GM21717 (cell line): ENCODE data around the gene OBSL1.

Experiments
- ATAC-seq: cut with Tn5 transposase; IDR thresholded peaks from one replicate; pipeline ENCODE4 v1.9.1; 2021; ENCODE audit warnings: mild to moderate bottlenecking, moderate library complexity; ENCODE audit not compliant: unreplicated experiment

OBSL1 gene

DNA sequence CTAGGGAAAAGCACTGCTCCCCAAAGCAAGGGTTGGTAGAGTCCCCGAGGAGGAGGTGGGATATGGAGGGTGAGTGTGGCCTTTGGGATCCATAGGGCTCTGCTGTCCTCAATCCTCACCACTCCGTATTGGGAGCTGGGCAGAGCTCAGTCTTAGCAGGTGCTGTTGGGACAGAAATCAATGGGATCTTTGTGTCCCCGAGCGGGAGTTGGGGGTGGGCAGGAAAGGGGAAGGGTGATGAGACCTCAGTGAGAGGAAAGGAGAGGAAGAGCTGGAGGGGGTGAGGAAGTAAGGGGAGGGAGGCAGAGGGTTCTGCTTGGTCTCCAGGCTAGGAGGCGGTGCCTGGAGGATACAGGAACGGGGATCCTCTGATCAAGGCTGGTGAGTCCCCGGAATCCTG, 54.5 kb downstream of the OBSL1 start:
- ATAC-seq = no peak

DNA sequence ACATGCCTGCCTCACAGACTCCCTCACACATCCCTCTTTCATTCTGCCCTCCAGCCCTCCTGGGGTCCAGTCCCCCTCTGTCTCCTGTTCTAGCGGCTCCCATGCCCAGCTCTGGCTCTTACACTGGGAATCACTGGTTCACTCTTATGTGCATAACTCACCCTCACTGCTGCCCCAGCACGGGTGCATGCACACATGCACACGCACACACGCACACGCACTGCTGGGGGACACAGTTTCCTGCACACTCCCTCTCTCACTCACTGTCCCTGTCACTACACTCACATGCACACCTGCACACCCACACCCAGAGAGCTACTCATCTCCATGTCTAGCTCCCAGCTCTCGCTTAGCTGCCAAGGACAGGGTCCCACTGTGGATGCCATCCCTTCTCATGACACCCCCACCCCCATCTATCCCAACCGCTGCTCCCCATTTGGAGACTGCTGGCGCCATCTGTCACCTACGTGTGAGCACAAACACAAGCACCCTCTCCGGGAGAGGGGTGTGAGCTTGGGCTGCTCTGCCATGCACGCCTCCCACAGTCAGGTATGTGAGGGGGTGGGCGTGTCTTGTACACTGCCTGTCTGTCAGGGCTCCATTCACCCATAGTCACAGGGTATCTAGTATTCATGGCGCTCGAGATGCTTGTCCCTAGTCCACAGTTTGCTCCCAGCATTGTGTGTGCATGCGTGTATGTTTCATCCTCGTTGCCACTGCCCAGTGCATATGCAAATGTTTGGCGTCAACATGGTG, 55.3 kb downstream of the OBSL1 start:
- no peak for ATAC-seq

DNA sequence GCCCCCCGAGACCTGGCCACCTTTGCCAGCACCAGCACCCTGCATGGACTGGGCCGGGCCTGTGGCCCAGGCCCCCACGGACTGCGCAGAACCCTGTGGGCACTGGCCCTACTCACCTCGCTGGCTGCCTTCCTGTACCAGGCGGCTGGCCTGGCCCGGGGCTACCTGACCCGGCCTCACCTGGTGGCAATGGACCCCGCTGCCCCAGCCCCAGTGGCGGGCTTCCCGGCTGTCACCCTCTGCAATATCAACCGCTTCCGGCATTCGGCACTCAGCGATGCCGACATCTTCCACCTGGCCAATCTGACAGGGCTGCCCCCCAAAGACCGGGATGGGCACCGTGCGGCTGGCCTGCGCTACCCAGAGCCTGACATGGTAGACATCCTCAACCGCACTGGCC, 56.5 kb downstream of the OBSL1 start:
- no peak for ATAC-seq

DNA sequence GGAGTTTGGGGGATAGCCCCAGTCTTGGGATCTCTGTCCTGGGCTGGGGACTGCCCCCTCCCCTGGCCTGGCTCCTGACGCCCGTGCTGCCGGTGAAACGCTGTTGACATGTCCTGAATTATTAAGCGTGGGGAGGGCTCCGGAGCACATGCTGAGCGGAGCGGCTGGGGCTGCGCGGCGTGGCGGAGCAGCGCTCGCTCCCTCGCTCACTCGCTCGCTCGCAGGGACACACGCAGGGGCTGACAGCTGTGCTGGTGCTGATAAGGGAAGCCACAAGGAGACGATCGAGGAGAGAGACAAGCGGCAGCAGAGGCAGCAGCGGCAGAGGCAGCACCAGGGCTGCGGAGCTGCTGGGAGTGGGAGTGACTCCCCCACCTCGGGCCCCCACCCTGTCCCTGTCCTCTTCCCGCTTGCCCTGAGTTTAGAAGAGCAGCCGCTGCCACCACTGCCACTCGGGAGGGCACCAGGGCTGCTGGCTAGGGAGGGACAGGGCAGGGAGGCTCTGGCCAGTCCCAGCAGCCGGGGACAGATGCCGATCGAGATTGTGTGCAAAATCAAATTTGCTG, 57.1 kb downstream of the OBSL1 start, which contains the start of gene ASIC4:
Gene ASIC4, plus strand, starts transcription at position 287 of the 566 bp plus-strand sequence. Its CDS starts 243 bp downstream, at position 530.
- ATAC-seq = no peak

DNA sequence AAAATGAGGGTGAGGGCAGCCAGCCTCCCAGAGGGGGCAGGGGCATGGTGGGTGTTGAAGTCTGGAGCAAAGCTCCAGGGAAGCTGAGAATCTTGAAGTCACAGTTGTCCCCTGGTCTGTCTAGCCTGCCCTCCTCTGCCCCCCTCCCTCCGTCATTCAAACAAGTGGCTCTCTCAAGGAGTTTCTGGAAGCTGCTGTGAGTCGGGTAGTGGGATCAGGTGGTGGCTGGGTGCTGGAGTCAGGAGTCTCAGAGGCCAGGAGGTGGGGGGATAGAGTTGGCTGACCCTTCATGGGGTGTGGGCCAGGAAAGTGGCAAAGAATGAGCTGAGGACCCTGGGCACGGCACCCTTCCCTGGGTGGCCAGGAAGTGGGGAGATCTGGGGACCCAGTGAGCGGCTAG, 57.6 kb downstream of the OBSL1 start:
- no peak for ATAC-seq

DNA sequence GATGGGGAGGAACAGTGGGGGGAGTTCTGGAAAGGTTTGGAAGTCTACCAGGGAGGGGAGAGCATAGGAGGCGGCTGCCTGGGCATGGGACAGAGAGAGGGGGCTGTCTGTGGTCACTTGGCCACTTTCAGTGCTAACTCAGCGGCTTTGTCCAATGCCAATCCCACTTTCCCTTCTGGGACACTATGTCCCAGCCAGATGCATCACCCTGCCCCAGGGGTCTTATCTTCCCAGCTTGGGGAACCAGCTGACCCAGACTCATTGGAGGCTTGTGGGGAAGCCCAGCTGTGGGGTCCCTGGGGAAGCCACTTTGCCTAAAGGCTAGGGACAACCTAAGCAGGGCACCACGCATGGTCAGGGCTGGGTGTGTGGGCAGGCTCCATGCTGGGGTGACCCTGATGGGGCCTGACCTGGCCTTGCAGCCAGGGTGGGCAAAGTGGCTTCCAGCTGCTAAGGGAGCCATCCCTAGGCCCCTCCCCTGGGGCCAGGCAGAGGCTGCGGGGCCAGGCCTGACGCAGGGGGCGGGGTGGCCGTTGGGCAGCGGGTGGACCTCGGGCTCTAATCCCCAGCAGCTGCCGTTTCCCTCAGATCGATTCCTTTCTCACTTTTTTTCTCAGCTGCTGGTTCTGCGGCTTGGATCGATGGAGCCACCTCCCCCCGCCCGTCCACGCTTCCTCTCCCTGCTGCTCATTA, 58.7 kb downstream of the OBSL1 start:
- no peak for ATAC-seq

DNA sequence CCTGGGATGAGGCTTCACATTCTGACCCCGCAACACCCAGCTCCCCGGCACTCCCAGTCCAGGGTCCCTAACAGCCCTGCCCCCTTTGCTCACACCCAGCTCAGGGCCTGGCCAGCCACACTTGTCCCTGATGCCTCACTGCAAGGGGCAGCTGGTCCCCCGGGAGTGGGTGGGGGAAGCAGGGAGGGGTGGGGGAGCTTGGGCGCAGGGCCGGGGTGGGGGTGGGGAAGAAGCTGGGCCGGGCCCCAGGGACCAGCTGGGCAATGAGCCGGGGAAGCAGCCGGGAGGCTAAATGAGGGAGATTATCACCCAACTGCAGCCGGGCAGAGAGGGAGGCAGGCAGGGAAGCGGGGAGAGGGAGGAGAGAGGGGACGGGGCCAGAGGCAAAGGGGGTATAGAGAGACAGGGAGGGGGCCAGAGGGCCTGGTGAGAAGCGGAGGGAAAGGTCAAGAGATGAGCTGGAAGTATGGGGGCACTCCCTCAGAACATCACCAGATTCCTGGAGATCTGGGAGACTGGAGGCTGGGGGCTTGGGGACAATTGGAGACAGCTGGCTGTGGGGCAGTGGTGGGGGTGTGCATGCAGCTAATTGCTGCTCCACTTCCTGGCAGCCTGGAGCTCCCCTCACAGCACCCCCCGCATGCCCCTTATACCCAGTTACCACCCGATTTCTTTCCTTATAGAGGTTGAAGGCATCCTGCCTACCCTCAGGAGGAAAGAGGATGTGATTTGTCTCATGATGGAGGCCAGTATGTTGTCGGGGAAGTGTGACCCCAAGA, 59.6 kb downstream of the OBSL1 start:
- ATAC-seq = no peak

DNA sequence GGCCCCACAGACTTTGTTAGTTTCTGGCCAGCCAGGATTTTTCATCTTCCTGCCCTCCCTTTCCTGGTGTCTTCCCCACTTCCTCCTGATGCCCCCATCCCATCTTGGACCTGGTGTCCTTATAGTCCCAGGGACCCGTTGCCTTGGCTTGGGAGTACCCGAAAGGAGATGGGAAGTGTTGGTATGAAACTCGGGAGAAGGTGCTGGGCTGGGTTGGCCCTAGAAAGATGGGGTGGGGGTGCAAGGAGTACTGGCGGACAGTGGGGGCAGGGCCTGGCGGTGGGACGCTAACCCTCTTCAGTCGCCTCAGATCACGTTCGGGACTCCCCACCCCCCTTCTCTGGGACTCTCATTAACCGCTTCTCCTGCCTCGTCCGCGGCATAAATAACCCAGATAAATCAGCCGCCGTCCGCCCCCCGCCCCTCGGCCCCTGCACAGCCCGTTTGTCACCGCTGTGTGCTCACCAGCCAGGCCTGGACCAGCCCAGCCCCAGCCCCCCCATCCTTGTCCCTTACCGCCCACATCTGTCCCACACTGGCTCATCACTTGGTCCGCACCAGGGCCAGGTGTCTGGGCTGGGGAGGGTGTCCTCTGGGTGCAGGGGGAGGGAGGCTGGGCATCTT, 60.7 kb downstream of the OBSL1 start:
- no peak for ATAC-seq

DNA sequence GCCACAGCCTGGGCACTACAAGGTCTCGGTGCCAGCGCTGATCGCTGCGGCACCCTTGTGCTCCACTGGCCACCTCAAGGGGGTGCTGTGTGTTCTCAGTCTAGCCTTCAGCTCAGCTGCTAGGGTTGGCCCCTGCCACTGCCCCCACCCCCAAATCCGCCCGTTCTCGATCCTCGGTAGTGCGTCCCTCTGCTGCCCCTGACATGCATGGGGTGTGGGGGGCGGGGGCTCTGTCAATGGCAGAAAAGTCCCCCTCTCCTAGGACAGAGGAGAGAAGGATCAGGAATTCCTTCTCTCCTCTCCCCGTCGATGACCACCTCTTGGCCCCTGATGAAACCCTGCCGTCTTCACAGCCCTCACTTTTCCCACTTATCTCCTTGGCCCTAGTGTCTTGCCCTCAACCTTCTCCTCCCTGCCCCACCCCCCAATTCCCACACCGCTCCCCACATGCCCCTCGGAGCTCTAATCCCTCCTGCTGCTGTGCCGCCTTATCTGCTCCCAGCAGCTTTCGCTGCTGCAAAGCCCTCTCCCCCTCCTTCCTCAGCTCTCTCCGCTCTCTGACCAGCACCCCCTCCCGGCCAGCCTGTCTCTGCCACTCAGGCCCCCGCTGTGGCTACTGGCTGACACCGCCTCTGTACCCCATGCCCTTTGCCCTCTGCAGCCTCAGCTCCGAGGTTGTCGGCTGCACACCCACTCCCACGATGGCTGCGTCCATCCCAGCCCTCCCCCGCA, 61.4 kb downstream of the OBSL1 start:
- ATAC-seq = no peak

DNA sequence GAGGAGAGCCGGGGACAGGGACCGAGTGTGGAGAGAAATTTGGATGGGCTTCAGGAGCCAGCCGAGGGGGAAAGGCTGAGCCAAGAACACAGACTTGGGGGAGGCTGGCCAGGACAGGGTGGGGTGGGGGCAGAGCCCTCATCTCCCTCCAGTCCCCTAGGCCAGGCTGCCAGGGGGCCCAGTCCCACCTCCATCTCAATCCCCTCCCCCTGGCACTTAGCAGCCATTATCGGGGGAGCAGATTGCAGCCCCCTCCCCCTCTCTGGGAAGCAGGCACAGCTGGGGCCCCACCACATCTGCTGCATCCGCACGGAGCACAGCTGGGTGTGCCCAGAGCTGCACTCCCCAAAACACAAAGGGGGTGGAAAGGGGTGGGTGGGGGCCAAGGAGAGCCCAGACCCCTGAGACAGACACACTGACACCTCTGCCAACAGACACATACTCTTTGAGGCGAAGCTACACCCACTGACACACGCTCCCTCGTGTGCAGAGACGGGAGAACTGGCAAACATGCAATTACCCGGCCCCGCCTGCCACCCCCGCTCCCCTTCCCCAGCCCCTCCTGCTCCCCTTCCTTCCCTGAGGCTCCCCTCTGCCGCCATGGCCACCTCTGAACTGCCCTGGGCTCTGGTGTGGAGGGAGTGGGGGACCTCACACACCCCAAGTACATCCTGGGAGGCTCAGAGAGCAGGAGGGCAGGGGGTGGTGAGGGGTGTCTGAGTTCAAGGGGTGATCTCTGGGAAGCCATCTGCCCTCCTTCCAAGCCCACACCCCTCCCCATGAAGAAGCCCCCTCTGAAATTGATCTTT, 62.2 kb downstream of the OBSL1 start:
- ATAC-seq = no peak

DNA sequence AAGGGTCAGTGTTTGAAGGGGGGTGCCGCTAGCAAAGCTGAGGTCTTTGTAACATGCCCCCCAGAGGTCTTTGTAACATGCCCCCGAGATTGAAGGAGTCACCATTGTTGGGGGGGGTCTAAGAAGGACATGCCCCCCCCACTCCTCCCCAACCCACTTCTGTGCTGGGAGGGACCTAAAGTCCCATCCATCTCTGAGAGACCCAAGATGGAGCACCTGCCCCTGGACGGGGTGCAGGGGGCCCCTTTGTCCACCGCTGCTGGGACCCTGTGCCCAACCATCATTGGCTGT, 63.0 kb downstream of the OBSL1 start:
- ATAC-seq = no peak

DNA sequence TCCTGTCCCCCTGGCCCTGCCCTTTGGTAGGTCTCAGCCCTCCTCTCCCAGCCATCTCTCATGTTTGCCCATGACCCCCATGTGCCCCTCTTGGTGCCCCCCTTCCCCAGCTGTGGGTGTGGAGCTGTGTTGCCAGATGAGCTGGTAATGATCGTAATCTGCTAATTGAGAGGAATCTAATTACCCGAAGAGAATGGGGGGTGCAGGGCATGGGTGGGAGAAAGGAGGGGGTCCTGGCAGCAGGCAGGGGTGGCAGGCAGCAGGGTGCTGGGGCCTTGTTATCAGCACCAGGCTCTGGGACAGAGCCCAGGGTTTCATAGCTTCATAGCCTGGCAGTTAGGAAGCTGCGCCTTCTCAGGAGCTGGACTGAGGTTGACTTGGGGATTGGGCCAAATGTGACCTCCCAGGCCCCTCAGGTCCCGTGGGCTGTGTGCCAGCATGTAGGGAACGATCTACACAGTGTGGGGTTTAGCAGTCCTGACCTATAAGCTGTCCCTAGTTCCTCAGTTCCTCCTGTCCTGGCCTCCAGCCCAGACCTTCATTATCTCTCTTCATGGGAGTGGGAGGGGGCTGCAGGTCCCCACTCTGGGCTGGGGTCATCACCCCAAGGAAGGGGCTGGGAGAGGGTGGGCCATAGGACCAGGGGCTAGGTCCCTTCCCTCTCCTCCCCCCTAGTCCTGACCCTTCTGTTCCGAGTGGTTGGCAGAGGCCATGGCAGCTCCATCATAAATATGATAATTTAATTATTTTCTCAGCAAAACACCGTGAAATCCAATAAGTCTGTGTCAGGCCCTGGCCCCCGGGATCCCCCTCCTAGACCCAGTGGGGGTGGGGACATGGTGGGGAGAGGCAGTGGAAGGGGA, 63.5 kb downstream of the OBSL1 start:
- no peak for ATAC-seq

DNA sequence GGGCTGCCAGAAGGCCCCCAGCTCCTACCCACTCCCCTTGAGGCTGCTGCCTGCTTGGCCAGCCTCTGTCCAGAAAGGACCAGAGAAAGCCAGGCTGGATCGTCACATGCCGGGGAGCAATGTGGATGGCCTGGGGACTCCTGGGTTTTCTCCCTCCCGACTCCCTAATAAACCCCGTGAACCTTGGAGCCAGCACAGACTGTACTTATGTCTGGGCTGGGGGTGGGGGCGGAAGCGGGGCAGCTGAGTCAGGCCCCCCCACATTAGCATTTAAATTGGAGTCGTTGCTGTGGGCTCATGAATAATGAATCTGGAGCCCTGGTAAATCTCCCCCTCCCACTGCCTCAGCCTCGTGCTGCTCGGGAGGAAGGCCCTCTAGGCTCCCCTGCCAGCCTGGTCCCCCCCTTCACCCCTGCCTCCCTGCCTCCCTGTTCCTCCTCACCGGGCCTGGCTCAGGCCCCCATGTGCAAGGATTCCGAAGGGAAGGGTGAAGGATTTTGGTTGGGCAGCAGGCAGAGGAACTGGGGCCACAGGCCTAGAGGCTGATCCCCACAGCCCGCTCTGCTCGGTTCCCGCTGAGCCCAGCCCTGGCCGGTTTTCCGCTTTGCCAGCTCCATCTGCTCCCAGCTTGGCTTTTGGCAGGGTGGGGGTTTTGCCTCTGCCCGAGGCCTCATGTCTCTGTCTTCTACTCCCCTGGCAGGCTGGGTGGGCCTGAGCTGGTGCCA, 64.4 kb downstream of the OBSL1 start:
- no peak for ATAC-seq

DNA sequence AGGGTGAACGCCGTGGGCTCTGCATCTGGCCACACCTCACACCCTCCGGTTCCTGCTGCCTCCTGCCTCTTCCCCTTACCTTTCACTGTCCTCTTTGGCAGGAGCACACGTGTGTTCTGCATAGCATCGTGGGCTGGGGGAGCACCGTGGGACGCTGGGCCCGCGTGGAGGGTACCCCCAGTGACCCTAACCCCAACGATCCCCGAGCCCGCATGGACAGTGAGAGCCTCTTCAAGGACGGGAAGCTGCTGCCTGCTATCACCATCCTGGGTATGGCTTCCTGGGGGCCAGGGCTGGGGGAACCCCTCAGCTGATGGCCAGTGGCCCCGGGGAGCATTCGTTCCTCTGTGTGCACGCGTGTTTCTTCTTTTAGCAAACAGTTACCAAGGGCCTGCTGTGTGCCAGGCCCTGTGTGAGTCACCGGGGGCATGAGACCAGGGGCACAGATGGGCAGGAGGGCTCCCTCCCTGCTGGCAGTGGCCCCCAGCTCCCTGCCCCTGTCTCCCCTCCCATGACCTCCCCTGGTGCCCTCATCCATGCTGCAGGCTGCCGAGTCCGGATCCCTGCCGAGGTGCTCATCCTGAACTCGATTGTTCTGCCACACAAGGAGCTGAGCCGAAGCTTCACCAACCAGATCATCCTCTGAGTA, 65.1 kb downstream of the OBSL1 start:
- no peak for ATAC-seq

DNA sequence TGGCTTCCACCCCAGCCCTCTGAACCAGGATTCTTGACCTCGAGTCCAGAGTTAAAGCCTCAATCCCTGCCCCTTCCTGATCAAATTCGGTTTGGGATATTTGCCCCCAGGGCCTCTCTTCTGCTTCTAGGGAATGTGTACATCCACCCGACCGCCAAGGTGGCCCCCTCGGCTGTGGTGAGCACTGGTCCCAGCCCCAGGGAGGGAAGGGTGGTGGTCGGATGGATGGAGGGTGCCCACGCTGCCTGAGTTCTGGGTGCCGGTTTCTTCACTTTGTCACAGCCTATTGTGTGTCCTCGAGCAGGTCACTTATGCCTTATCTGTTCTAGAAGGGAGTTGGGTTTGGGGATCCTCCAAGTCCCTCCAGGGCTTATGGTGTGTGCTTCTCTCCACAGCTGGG, 65.8 kb downstream of the OBSL1 start:
- no peak for ATAC-seq

DNA sequence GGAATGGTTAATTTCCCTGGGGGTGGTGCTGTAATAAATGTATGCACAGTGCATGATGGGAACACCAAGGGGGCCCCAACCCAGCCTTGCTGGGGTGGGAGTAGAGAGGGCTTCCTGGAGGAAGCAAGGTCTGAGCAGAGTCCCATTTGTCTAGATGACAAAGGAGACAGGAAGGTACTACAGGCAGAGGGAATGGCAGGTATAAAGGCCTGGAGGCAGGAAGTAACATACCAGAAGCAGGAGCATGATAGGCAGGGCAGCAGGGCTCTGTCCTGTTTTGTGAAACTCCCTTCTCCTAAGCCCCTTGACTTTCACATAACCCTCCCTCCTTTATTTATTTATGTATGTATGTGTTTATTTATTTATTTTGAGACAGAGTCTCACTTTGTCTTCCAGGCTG, 68.7 kb downstream of the OBSL1 start:
- ATAC-seq = no peak

DNA sequence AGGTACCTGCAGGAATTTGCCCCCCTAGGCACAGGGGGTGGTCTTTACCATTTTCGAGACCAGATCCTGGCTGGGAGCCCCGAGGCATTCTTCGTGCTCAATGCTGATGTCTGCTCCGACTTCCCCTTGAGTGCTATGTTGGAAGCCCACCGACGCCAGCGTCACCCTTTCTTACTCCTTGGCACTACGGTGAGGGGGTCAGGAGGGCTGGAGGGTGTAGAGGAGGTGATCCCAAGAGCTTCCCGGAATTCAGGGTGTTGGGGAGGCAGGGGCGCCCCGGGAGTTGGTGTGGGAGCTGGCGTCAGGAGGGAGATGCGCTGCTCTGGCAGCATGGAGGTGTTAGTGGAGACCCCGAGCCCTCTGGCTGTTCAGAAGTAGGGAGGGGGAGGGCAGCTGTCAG, 69.5 kb downstream of the OBSL1 start:
- no peak for ATAC-seq
